Measurements from ENCODE around the gene TRIP11.
A peak's percentile ranks its signal among the peaks of the same experiment; 100 is the strongest.
"Not testable (repeated sequence)": the region's sequence is repeated elsewhere in the genome, so short reads cannot be mapped to it uniquely, and the experiment has no call there.

TRIP11 gene

DNA sequence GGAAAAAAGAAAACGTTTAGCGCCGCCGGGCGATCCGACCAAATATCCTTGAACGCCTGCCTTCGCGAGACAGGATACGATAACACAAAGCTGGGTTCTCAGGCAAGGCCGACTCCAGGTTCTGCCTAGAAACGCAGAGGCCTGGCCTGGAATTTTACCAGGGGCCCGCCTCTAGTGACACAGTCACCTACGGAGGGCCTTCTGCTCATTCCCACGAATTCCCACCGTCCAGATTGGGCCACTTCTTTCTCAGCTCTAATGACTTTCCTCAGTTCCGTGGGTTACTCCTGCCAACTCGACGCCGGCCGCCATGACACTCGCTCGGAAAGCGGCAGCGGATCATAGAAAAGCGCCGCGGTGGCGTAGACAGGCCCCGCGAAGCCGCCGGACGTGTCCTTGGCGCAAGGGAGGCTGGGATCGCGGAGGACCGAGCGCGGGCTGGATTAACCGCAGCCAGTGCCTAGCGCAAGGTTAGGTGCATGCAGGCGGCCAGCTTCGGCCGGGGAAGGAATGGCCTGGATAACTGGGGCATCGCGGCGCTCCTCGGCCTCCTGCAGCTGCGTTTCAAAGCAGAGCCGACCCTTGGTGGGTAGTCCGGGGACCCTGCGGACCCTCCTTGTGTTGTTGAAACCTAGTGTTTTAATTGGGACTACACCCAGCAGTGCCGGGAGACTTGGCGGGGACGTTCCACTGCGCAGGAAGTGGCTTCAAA lies at the start of gene TRIP11:
TRIP11 (minus strand) TSS at position 341 of the 712 bp plus-strand sequence. CDS start 374 bp downstream, outside the sequence.
- H3K4me3 ChIP-seq (ENCODE audit: low read length): peak within 1 kb of the TSS; percentile 90
- peak; percentile 81 for DNase-seq (ENCODE audit: low read depth)
- TF ChIP-seq CTCF (conservative IDR thresholded peaks at IDR 0.05; ENCODE audit: low read depth, low read length): no peak

- TF ChIP-seq CTCF (conservative IDR thresholded peaks at IDR 0.05; ENCODE audit: low read depth, low read length): no peak
- no peak overlapping the region for H3K4me3 ChIP-seq (ENCODE audit: low read length)
- no peak for DNase-seq (ENCODE audit: low read depth)
These were observed 48.6 kb upstream of the TRIP11 start for GRCh38 chr14:92088494-92088893.

GRCh38 chr14:92074555-92074954 lies 34.7 kb upstream of the TRIP11 start:
- no peak for TF ChIP-seq CTCF (conservative IDR thresholded peaks at IDR 0.05; ENCODE audit: low read depth, low read length)
- no peak for DNase-seq (ENCODE audit: low read depth)
- no peak overlapping the region for H3K4me3 ChIP-seq (ENCODE audit: low read length)

DNA sequence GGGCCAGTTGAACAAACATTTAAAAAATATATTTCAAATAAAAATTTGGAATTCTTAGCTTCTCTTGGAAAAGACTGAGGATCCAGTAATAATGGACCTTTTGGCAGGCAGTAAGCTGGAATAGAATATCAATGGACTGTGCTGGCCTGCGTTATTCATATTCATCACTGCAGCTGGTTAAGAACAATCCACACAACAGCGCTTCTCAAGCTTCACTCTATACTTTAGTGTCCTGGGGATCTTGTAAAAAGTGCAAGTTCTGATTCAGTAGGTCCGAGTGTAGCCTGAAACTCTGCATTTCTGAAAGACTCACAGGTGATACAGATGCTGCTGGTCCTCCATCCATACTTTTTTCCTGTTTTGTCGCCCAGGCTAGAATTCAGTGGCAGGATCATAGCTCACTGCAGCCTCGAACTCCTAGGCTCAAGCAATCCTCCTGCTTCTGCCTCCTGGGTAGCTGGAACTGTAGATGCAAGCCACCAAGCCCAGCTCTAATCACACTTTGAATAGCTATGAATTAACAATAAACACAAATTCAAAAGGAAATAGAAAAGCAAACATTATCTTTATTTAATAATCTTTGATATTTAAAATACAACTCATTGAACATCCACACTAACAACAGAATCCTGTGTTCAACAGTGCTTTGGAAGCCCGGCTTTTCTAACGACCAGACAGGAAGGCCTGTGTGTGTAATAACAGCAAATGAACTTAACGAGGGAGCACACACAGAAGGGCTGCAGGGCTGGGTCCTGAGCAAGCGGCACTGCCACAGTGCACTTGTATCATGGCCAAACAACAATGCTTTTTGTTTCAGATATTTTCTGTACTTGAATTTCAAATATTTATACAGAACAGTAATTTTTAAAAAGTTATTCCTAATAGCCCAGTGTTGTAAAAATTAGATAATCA lies 18.4 kb upstream of the TRIP11 start:
- no peak for DNase-seq (ENCODE audit: low read depth)
- H3K4me3 ChIP-seq (ENCODE audit: low read length): no peak overlapping the region
- no peak for TF ChIP-seq CTCF (conservative IDR thresholded peaks at IDR 0.05; ENCODE audit: low read depth, low read length)

- no peak for TF ChIP-seq CTCF (conservative IDR thresholded peaks at IDR 0.05; ENCODE audit: low read depth, low read length)
- no peak overlapping the region for H3K4me3 ChIP-seq (ENCODE audit: low read length)
- DNase-seq (ENCODE audit: low read depth): no peak
These were observed 9.9 kb upstream of the TRIP11 start for GRCh38 chr14:92049781-92050180.

DNA sequence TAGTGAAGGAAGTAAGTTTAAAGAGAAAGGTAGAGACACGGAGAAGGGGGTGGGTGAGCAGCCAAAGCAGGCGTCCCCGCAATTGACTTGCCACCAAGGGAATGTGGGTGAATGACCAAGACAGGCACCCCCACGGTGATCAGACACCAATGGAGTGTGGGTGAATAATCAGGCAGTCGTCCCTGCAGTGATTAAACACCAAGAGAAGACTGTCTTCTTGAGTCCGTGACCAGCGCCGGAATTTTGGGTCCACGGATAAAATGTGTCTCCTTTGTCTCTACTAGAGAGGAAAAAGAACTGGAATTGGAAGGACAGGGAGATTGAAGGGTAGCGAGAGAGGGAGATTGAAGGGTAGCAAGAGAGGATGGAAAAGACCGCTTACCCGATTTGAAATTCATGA lies 9.4 kb upstream of the TRIP11 start:
- H3K4me3 ChIP-seq (ENCODE audit: low read length); DNase-seq (ENCODE audit: low read depth): not testable (repeated sequence)

GRCh38 chr14:92045904-92046303 lies 6.0 kb upstream of the TRIP11 start:
- DNase-seq (ENCODE audit: low read depth); H3K4me3 ChIP-seq (ENCODE audit: low read length): not testable (repeated sequence)

DNA sequence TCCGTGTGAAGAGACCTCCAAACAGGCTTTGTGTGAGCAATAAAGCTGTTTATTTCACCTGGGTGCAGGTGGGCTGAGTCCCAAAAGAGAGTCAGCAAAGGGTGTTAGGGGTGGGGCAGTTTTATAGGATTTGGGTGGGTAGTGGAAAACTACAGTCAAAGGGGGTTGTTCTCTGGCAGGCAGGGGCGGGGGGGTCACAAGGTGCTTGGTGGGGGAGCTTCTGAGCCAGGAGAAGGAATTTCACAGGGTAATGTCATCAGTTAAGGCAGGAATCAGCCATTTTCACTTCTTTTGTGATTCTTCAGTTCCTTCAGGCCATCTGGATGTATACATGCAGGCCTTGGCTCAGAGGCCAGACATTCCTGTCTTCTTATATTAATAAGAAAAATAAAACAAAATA lies 1.9 kb upstream of the TRIP11 start:
- H3K4me3 ChIP-seq (ENCODE audit: low read length); DNase-seq (ENCODE audit: low read depth): not testable (repeated sequence)

Data from retinal pigment epithelial cell (primary cell).